ENCODE data around the gene DLL4. TPM values are rescaled to one million over a fixed set of nuclear protein-coding genes. Genes with fewer than 3 reads are reported as not detected.

The DLL4 gene
- total and polyA plus RNA-seq, 11 donors: 4.7 to 20.8 (median 11.1) TPM

DNA sequence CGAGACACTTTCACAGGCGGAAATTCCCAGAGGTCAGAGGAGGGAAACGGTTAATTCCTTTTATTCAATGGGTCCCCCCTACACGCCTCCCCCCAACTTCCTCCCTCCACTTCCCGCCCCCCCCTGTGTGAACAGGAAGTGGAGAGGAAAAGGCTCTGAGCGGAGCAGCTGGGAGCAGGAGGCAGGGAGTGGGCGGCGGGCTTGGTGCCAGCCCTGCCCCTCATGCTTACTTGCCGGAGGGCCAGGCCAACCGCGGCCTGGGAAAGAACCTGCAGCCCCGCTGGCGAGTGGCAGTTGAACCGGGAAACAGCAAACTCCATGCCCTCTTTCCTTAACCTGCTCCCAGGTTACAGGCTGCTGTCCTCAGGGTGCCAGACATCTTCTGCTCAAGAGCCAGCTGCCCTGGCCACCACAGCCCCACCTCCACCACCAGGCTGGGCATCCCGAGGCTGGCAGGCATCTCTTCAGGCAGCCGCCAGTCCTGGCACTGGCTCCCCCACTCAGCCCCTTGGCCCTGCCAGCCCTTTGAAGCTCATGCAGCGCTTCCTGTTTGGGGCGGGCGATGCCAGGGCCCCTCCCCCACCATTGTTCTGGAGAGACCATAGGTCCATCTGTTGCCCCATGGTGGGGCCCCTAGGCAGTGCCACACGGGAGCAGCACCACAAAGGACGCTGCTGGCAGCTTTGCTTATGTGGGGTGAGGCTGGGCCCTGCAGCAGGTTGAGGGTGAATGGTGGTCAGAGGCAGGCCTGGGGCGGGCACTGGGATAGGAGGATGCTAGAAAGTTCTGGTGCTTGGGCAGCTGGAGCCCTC, 21.9 kb upstream of the DLL4 start:
- Histone ChIP-seq H3K27me3 (no peaks in the 10 kb centered on the region), H3K36me3 (peaks cover 0 to 22% (median 15%) of the 10 kb centered on the region in 9 donors), H3K27ac (peak overlapping the region; percentile 87 to 100 (median 96)), H3K9me3 (no peaks in the 10 kb centered on the region), H3K4me1 (peaks cover 4 to 76% (median 43%) of the 10 kb centered on the region in 12 donors), H3K4me3 (peak overlapping the region; percentile 1 to 66 (median 56))
- TF ChIP-seq, protein P1, sequence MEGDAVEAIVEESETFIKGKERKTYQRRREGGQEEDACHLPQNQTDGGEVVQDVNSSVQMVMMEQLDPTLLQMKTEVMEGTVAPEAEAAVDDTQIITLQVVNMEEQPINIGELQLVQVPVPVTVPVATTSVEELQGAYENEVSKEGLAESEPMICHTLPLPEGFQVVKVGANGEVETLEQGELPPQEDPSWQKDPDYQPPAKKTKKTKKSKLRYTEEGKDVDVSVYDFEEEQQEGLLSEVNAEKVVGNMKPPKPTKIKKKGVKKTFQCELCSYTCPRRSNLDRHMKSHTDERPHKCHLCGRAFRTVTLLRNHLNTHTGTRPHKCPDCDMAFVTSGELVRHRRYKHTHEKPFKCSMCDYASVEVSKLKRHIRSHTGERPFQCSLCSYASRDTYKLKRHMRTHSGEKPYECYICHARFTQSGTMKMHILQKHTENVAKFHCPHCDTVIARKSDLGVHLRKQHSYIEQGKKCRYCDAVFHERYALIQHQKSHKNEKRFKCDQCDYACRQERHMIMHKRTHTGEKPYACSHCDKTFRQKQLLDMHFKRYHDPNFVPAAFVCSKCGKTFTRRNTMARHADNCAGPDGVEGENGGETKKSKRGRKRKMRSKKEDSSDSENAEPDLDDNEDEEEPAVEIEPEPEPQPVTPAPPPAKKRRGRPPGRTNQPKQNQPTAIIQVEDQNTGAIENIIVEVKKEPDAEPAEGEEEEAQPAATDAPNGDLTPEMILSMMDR (IDR thresholded peaks at IDR 0.05): no peak
- peak; percentile 73 to 88 (median 81) for DNase-seq
- peak; percentile 20 to 54 (median 34) for ATAC-seq
- WGBS, 4 donors: 16 to 25% (median 18%) methylated on average over 15 to 22 of the region's 22 CpGs
- intact Hi-C loops (cut with DNase I): loop anchor here in 8 of 10 donors (1.0 to 10.0 kb wide), 11 partner anchors 22 to 428 kb away; partner anchors contain the start of genes INO80 (in 4 of the 8), DLL4 (in 2 of the 8), NUSAP1 (in 1 of the 8) and OIP5 (in 1 of the 8)

DNA sequence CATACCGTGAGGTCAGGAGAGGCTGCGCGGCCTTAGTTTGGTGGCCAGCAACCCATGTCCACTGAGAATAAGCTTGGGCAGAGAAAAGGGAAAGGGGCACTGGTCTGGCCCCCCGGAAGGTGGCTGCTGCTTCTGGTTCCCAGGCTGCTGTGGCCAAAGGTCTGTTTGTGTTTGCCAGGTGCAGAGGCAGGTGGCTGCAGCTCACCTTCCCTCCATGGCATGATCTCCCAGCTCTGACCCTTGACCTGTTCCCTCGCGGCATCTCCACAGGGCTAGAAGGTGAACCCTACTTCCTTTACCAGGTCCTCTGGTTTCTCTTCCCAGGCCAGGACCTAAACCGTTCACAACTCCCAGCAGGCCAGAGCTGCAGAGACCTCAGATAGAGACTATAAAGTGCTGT, 21.0 kb upstream of the DLL4 start:
- intact Hi-C loops (cut with DNase I): loop anchor here in 7 of 10 donors (5.0 to 10.0 kb wide), 5 partner anchors 34 to 427 kb away; partner anchors contain the start of genes INO80 (in 4 of the 7), NUSAP1 (in 1 of the 7) and OIP5 (in 1 of the 7)
- peak in 2 of 5 donors; percentile 16 to 29 for DNase-seq
- Histone ChIP-seq H3K4me1 (peaks cover 4 to 67% (median 43%) of the 10 kb centered on the region in 12 donors), H3K27me3 (no peaks in the 10 kb centered on the region), H3K9me3 (no peaks in the 10 kb centered on the region), H3K36me3 (peaks cover 0 to 13% (median 8%) of the 10 kb centered on the region in 9 donors), H3K4me3 (peak overlapping the region in 1 of 12 donors; percentile 66), H3K27ac (peak overlapping the region in 10 of 12 donors; percentile 87 to 100 (median 96))
- 83 to 90% (median 88%) methylated on average over 7 of the region's 7 CpGs for WGBS, 4 donors
- TF ChIP-seq, protein P1 (IDR thresholded peaks at IDR 0.05): no peak
- TF ChIP-seq POLR2A (IDR thresholded peaks at IDR 0.05): no peak
- ATAC-seq: no peak

DNA sequence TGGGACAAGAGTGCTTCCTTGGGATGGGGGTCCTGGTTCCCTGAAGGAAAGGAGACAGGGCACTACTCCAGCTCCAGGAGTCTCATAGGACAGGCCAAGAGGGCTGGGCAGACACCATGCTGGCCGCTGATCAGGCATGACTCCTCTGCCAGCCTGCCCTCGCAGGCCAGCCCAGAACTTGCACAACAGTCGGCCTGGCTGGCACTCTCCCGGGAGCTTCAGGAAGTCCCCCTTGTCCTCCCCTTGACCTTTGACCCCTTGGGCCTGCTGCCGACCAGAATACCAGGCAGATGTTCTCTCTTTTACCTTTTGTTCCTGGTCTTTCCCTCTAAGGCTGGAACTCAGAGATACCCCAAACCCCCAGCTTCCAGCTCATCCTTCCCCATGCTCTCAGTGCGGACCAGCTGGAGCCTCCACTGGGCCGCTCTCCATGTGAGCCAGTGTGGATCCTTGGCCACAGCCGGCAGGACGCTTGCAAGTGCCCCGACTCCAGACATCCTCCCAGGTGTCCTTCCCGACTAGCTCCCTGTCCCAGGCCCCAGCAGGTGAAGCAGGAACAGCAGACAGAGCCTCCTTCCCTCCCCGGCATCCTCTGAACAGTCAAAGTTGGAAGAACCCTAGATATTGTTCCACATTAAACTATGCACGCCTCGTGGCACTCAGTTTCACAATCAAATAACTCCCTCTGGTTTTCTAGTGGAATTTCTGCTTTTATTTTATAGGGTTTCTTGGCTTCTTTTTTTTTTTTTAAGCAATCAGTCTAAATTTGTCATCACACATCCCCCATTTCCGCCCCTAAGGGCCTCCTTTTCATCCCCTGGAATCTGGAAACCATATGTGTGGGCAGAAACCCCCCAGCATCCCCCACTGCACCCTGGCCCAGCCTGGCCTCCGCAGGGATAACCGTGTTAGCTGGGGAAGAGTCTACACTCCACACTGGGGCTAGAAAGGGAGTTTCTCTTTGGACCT, 19.2 kb upstream of the DLL4 start:
- WGBS, 4 donors: 62 to 73% (median 70%) methylated on average over 14 to 17 of the region's 17 CpGs
- intact Hi-C loops (cut with DNase I): loop anchor here in 7 of 10 donors (5.0 to 10.0 kb wide), 5 partner anchors 32 to 425 kb away; partner anchors contain the start of genes INO80 (in 4 of the 7), NUSAP1 (in 1 of the 7) and OIP5 (in 1 of the 7)
- Histone ChIP-seq H3K27me3 (no peaks in the 10 kb centered on the region), H3K4me3 (no peak overlapping the region), H3K36me3 (peaks cover 0 to under 1% (median 0%) of the 10 kb centered on the region in 9 donors), H3K27ac (peak overlapping the region in 4 of 12 donors; percentile 7 to 100 (median 32)), H3K4me1 (peaks cover 4 to 59% (median 33%) of the 10 kb centered on the region in 12 donors), H3K9me3 (no peaks in the 10 kb centered on the region)
- DNase-seq (peak in 1 of 5 donors; percentile 63), ATAC-seq (no peak)
- TF ChIP-seq POLR2A (IDR thresholded peaks at IDR 0.05): no peak
- TF ChIP-seq, protein P1 (IDR thresholded peaks at IDR 0.05): no peak

All from heart left ventricle (tissue), 16 donors.